ENCODE measurements around the gene SNU13. TPM values are rescaled to one million over a fixed set of nuclear protein-coding genes. Genes with fewer than 3 reads are reported as not detected.
A peak's percentile ranks its signal among the peaks of the same experiment; 100 is the strongest.

SNU13 gene
- total RNA-seq, 2 experiments from 2014 or later, result 275 to 281 TPM

GRCh38 chr22:41661713-41662112, 27.0 kb downstream of the SNU13 start:
- intact Hi-C loops (cut with DNase I, micrococcal nuclease), result no loop called here
- no peak for ATAC-seq
- no peak for DNase-seq
- no peak overlapping the region for H3K27ac Mint-ChIP-seq
- no peaks in the 10 kb centered on the region for H3K9me3 Mint-ChIP-seq (ENCODE audit: low read depth)
- H3K27me3 Mint-ChIP-seq, result no peaks in the 10 kb centered on the region
- POLR2A ChIA-PET, result interaction anchor here (0.7 kb wide), 1 partner anchor 40 kb away, joined by 3 read pairs; the partner anchor contains the start of gene XRCC6
- H3K36me3 Mint-ChIP-seq (ENCODE audit: low read depth), result peaks cover 56% of the 10 kb centered on the region
- H3K4me3 Mint-ChIP-seq, result no peak overlapping the region
- CTCF ChIA-PET, result no interaction called here
- H3K4me1 Mint-ChIP-seq, result peaks cover under 1% of the 10 kb centered on the region

- no peaks in the 10 kb centered on the region for H3K4me1 Mint-ChIP-seq
- H3K4me3 Mint-ChIP-seq, result no peak overlapping the region
- no peaks in the 10 kb centered on the region for H3K27me3 Mint-ChIP-seq
- H3K9me3 Mint-ChIP-seq (ENCODE audit: low read depth), result no peaks in the 10 kb centered on the region
- H3K36me3 Mint-ChIP-seq (ENCODE audit: low read depth), result peaks cover 60% of the 10 kb centered on the region
- DNase-seq, result no peak
- no peak for ATAC-seq
- ChIA-PET CTCF (interaction anchor here (0.7 kb wide), 1 partner anchor 161 kb away, joined by 3 read pairs; no protein-coding TSS in a partner anchor), POLR2A (interaction anchor here (0.7 kb wide), 1 partner anchor 40 kb away, joined by 3 read pairs; the partner anchor contains the start of gene XRCC6)
- intact Hi-C loops (cut with DNase I, micrococcal nuclease), result no loop called here
- peak overlapping the region; percentile 67 for H3K27ac Mint-ChIP-seq
Measured at GRCh38 chr22:41661088-41661487, 27.6 kb downstream of the SNU13 start.

GRCh38 chr22:41660416-41660815, 28.3 kb downstream of the SNU13 start:
- ATAC-seq, result no peak
- POLR2A ChIA-PET, result interaction anchor here (0.6 to 1.0 kb wide), 2 partner anchors 9 to 16 kb away, joined by 3 to 4 read pairs; no protein-coding TSS in a partner anchor
- Mint-ChIP-seq H3K27me3 (no peaks in the 10 kb centered on the region), H3K4me3 (no peak overlapping the region), H3K4me1 (no peaks in the 10 kb centered on the region), H3K36me3 (ENCODE audit: low read depth) (peaks cover 61% of the 10 kb centered on the region), H3K9me3 (ENCODE audit: low read depth) (no peaks in the 10 kb centered on the region), H3K27ac (peak overlapping the region; percentile 67)
- intact Hi-C loops (cut with DNase I, micrococcal nuclease), result no loop called here
- DNase-seq, result no peak
- CTCF ChIA-PET, result interaction anchor here (0.7 to 1.4 kb wide), 2 partner anchors 29 to 37 kb away, joined by 4 to 5 read pairs; no protein-coding TSS in a partner anchor

GRCh38 chr22:41659941-41660340, 28.7 kb downstream of the SNU13 start:
- Mint-ChIP-seq H3K9me3 (ENCODE audit: low read depth) (no peaks in the 10 kb centered on the region), H3K27me3 (no peaks in the 10 kb centered on the region), H3K36me3 (ENCODE audit: low read depth) (peaks cover 59% of the 10 kb centered on the region), H3K27ac (no peak overlapping the region), H3K4me1 (no peaks in the 10 kb centered on the region), H3K4me3 (no peak overlapping the region)
- intact Hi-C loops (cut with DNase I, micrococcal nuclease), result no loop called here
- DNase-seq (no peak), ATAC-seq (no peak)
- ChIA-PET CTCF (interaction anchor here (0.7 to 1.4 kb wide), 2 partner anchors 29 to 38 kb away, joined by 4 to 5 read pairs; no protein-coding TSS in a partner anchor), POLR2A (interaction anchor here (1.0 kb wide), 1 partner anchor 9 kb away, joined by 4 read pairs; no protein-coding TSS in a partner anchor)

- POLR2A ChIA-PET, result no interaction called here
Measured at GRCh38 chr22:41658869-41659268, 29.8 kb downstream of the SNU13 start.

GRCh38 chr22:41657709-41658108, 31.0 kb downstream of the SNU13 start:
- peaks cover 60% of the 10 kb centered on the region for H3K36me3 Mint-ChIP-seq (ENCODE audit: low read depth)
- intact Hi-C loops (cut with DNase I, micrococcal nuclease), result no loop called here

More at GRCh38 chr22:41658869-41659268, 29.8 kb downstream of the SNU13 start:
- Mint-ChIP-seq H3K4me3 (no peak overlapping the region), H3K4me1 (no peaks in the 10 kb centered on the region), H3K27ac (no peak overlapping the region), H3K27me3 (no peaks in the 10 kb centered on the region), H3K36me3 (ENCODE audit: low read depth) (peaks cover 58% of the 10 kb centered on the region), H3K9me3 (ENCODE audit: low read depth) (no peaks in the 10 kb centered on the region)
- DNase-seq (no peak), ATAC-seq (no peak)
- intact Hi-C loops (cut with DNase I, micrococcal nuclease), result no loop called here
- CTCF ChIA-PET, result interaction anchor here (0.7 to 1.7 kb wide), 4 partner anchors 8 to 162 kb away, joined by 3 to 9 read pairs (median 4); no protein-coding TSS in a partner anchor

GRCh38 chr22:41656556-41656955, 32.1 kb downstream of the SNU13 start:
- Mint-ChIP-seq H3K9me3 (ENCODE audit: low read depth) (no peaks in the 10 kb centered on the region), H3K27me3 (no peaks in the 10 kb centered on the region), H3K4me3 (no peak overlapping the region), H3K36me3 (ENCODE audit: low read depth) (peaks cover 64% of the 10 kb centered on the region), H3K27ac (peak overlapping the region; percentile 37), H3K4me1 (no peaks in the 10 kb centered on the region)
- ChIA-PET CTCF (interaction anchor here (0.7 to 1.7 kb wide), 2 partner anchors 11 to 116 kb away, joined by 3 to 5 read pairs; no protein-coding TSS in a partner anchor), POLR2A (no interaction called here)
- no peak for DNase-seq
- ATAC-seq, result no peak
- intact Hi-C loops (cut with DNase I, micrococcal nuclease), result no loop called here

More at GRCh38 chr22:41657709-41658108, 31.0 kb downstream of the SNU13 start:
- ATAC-seq (no peak), DNase-seq (no peak)
- POLR2A ChIA-PET, result interaction anchor here (0.6 kb wide), 1 partner anchor 455 kb away, joined by 5 read pairs; no protein-coding TSS in a partner anchor
- CTCF ChIA-PET, result interaction anchor here (0.9 to 1.7 kb wide), 2 partner anchors 8 to 9 kb away, joined by 4 to 9 read pairs; no protein-coding TSS in a partner anchor
- no peaks in the 10 kb centered on the region for H3K4me1 Mint-ChIP-seq
- no peaks in the 10 kb centered on the region for H3K9me3 Mint-ChIP-seq (ENCODE audit: low read depth)
- no peak overlapping the region for H3K27ac Mint-ChIP-seq
- no peak overlapping the region for H3K4me3 Mint-ChIP-seq
- H3K27me3 Mint-ChIP-seq, result no peaks in the 10 kb centered on the region

GRCh38 chr22:41654322-41654721, 34.3 kb downstream of the SNU13 start:
- POLR2A ChIA-PET, result no interaction called here
- Mint-ChIP-seq H3K4me1 (no peaks in the 10 kb centered on the region), H3K27ac (no peak overlapping the region), H3K4me3 (no peak overlapping the region), H3K27me3 (no peaks in the 10 kb centered on the region), H3K36me3 (ENCODE audit: low read depth) (peaks cover 62% of the 10 kb centered on the region), H3K9me3 (ENCODE audit: low read depth) (no peaks in the 10 kb centered on the region)
- CTCF ChIA-PET, result interaction anchor here (0.8 to 2.0 kb wide), 4 partner anchors 11 to 274 kb away, joined by 3 to 9 read pairs (median 4); no protein-coding TSS in a partner anchor
- intact Hi-C loops (cut with DNase I, micrococcal nuclease), result no loop called here
- DNase-seq (no peak), ATAC-seq (no peak)

- Mint-ChIP-seq H3K36me3 (ENCODE audit: low read depth) (peaks cover 57% of the 10 kb centered on the region), H3K27ac (no peak overlapping the region), H3K9me3 (ENCODE audit: low read depth) (no peaks in the 10 kb centered on the region), H3K27me3 (no peaks in the 10 kb centered on the region), H3K4me3 (no peak overlapping the region), H3K4me1 (peaks cover 13% of the 10 kb centered on the region)
- POLR2A ChIA-PET, result interaction anchor here (0.6 to 0.9 kb wide), 2 partner anchors 9 to 1294 kb away, joined by 4 read pairs; no protein-coding TSS in a partner anchor
- intact Hi-C loops (cut with DNase I, micrococcal nuclease), result no loop called here
- DNase-seq (no peak), ATAC-seq (no peak)
- CTCF ChIA-PET, result interaction anchor here (0.9 to 1.6 kb wide), 2 partner anchors 13 to 15 kb away, joined by 3 to 6 read pairs; no protein-coding TSS in a partner anchor
Measured at GRCh38 chr22:41650821-41651220, 37.8 kb downstream of the SNU13 start.

GRCh38 chr22:41650229-41650628, 38.4 kb downstream of the SNU13 start:
- no peak for ATAC-seq
- H3K27ac Mint-ChIP-seq, result no peak overlapping the region
- CTCF ChIA-PET, result interaction anchor here (1.6 kb wide), 1 partner anchor 8 kb away, joined by 4 read pairs; no protein-coding TSS in a partner anchor
- POLR2A ChIA-PET, result interaction anchor here (0.6 kb wide), 1 partner anchor 1295 kb away, joined by 4 read pairs; no protein-coding TSS in a partner anchor
- intact Hi-C loops (cut with DNase I, micrococcal nuclease), result no loop called here
- no peaks in the 10 kb centered on the region for H3K9me3 Mint-ChIP-seq (ENCODE audit: low read depth)
- peaks cover 13% of the 10 kb centered on the region for H3K4me1 Mint-ChIP-seq
- peaks cover 54% of the 10 kb centered on the region for H3K36me3 Mint-ChIP-seq (ENCODE audit: low read depth)
- no peaks in the 10 kb centered on the region for H3K27me3 Mint-ChIP-seq
- DNase-seq, result no peak
- no peak overlapping the region for H3K4me3 Mint-ChIP-seq

- POLR2A ChIA-PET, result interaction anchor here (0.9 kb wide), 1 partner anchor 11 kb away, joined by 11 read pairs; no protein-coding TSS in a partner anchor
- DNase-seq (no peak), ATAC-seq (no peak)
- H3K27ac Mint-ChIP-seq, result peak overlapping the region; percentile 51
- CTCF ChIA-PET, result interaction anchor here (1.2 to 1.6 kb wide), 2 partner anchors 10 to 13 kb away, joined by 3 to 4 read pairs; no protein-coding TSS in a partner anchor
- no peak overlapping the region for H3K4me3 Mint-ChIP-seq
- peaks cover 43% of the 10 kb centered on the region for H3K36me3 Mint-ChIP-seq (ENCODE audit: low read depth)
- no peaks in the 10 kb centered on the region for H3K9me3 Mint-ChIP-seq (ENCODE audit: low read depth)
- H3K27me3 Mint-ChIP-seq, result no peaks in the 10 kb centered on the region
- intact Hi-C loops (cut with DNase I, micrococcal nuclease), result no loop called here
- H3K4me1 Mint-ChIP-seq, result peaks cover 13% of the 10 kb centered on the region
Measured at GRCh38 chr22:41648432-41648831, 40.2 kb downstream of the SNU13 start.

- ChIA-PET CTCF (interaction anchor here (1.2 kb wide), 1 partner anchor 12 kb away, joined by 3 read pairs; no protein-coding TSS in a partner anchor), POLR2A (no interaction called here)
- H3K9me3 Mint-ChIP-seq (ENCODE audit: low read depth), result no peaks in the 10 kb centered on the region
- H3K4me1 Mint-ChIP-seq, result peaks cover 13% of the 10 kb centered on the region
- ATAC-seq (no peak), DNase-seq (no peak)
- no peak overlapping the region for H3K4me3 Mint-ChIP-seq
- H3K27me3 Mint-ChIP-seq, result no peaks in the 10 kb centered on the region
- H3K36me3 Mint-ChIP-seq (ENCODE audit: low read depth), result peaks cover 43% of the 10 kb centered on the region
- intact Hi-C loops (cut with DNase I, micrococcal nuclease), result no loop called here
- H3K27ac Mint-ChIP-seq, result no peak overlapping the region
Measured at GRCh38 chr22:41647771-41648170, 40.9 kb downstream of the SNU13 start.

All from activated CD4-positive, alpha-beta T cell treated with anti-CD3 and anti-CD28 coated beads for 36 hours (primary cell).